SK-N-SH treated with all-trans-retinoic acid at 6 μM for 48 hours (cell line): Measurements from ENCODE around the gene KEL.

Source experiments
- ATAC-seq: fragments of 200-7000 bp; cut with Tn5 transposase; 3 replicates; pipeline ENCODE4 v1.9.1; 2020; ENCODE audit warnings: mild to moderate bottlenecking, moderate library complexity
- ARNTL ChIP-seq: fragments of 450-650 bp; formaldehyde crosslinking; IDR thresholded peaks from 2 replicates; pipeline ENCODE4 v1.5.0; 2020; ENCODE audit warnings: low read depth, mild to moderate bottlenecking, moderate library complexity, borderline replicate concordance
- CREB5 ChIP-seq: fragments of 250-450 bp; sonication (Bioruptor Pico); IDR thresholded peaks from 2 replicates; pipeline ENCODE4 v1.5.1; 2020; ENCODE audit warnings: low read depth, mild to moderate bottlenecking, moderate library complexity
- CSDC2 ChIP-seq: fragments of 250-450 bp; sonication (Bioruptor Pico); IDR thresholded peaks from 2 replicates; pipeline ENCODE4 v1.5.0; 2020; ENCODE audit warnings: mild to moderate bottlenecking, moderate library complexity
- CSRNP3 ChIP-seq: fragments of 250-450 bp; sonication (Bioruptor Pico); IDR thresholded peaks from 2 replicates; pipeline ENCODE4 v1.5.1; 2021; ENCODE audit warnings: mild to moderate bottlenecking, moderate library complexity
- ESRRG ChIP-seq: fragments of 250-450 bp; sonication (Bioruptor Pico); IDR thresholded peaks from 2 replicates; pipeline ENCODE4 v1.6.1; 2021; ENCODE audit warnings: mild to moderate bottlenecking
- GLIS3 ChIP-seq: fragments of 250-450 bp; sonication (Bioruptor Pico); IDR thresholded peaks from 2 replicates; pipeline ENCODE4 v1.5.0; 2020; ENCODE audit warnings: mild to moderate bottlenecking, moderate library complexity
- ISL1 ChIP-seq: fragments of 250-450 bp; sonication (Bioruptor Pico); IDR thresholded peaks from 2 replicates; pipeline ENCODE4 v2.1.2; 2022; ENCODE audit warnings: mild to moderate bottlenecking, moderate library complexity
- OSR1 ChIP-seq: fragments of 250-450 bp; sonication (Bioruptor Pico); IDR thresholded peaks from 2 replicates; pipeline ENCODE4 v1.8.0; 2022; ENCODE audit warnings: moderate library complexity, mild to moderate bottlenecking, inconsistent platforms
- PATZ1 ChIP-seq: fragments of 250-450 bp; sonication (Bioruptor Pico); IDR thresholded peaks from 2 replicates; pipeline ENCODE4 v1.8.0; 2020; ENCODE audit warnings: mild to moderate bottlenecking, moderate library complexity, borderline replicate concordance
- POU6F1 ChIP-seq: fragments of 250-450 bp; sonication (Bioruptor Pico); IDR thresholded peaks from 2 replicates; pipeline ENCODE4 v1.8.0; 2021; ENCODE audit warnings: low read depth, mild to moderate bottlenecking, moderate library complexity, borderline replicate concordance
- PPARA ChIP-seq: fragments of 250-450 bp; sonication (Bioruptor Pico); IDR thresholded peaks from 2 replicates; pipeline ENCODE4 v1.5.0; 2020; ENCODE audit warnings: mild to moderate bottlenecking, borderline replicate concordance
- RARB ChIP-seq: fragments of 250-450 bp; sonication (Bioruptor Pico); IDR thresholded peaks from 2 replicates; pipeline ENCODE4 v1.8.0; 2021; ENCODE audit warnings: mild to moderate bottlenecking, moderate library complexity
- SNAI2 ChIP-seq: fragments of 250-450 bp; sonication (Bioruptor Pico); IDR thresholded peaks from 2 replicates; pipeline ENCODE4 v1.5.0; 2020; ENCODE audit warnings: mild to moderate bottlenecking, moderate library complexity
- TCF4 ChIP-seq: fragments of 250-450 bp; sonication (Bioruptor Pico); IDR thresholded peaks from 2 replicates; pipeline ENCODE4 v1.8.0; 2021; ENCODE audit warnings: mild to moderate bottlenecking, moderate library complexity, borderline replicate concordance
- TOX ChIP-seq: fragments of 250-450 bp; sonication (Bioruptor Pico); IDR thresholded peaks from 2 replicates; pipeline ENCODE4 v1.8.0; 2021; ENCODE audit warnings: mild to moderate bottlenecking, moderate library complexity, borderline replicate concordance
- TSHZ2 ChIP-seq: fragments of 250-450 bp; sonication (Bioruptor Pico); IDR thresholded peaks from 2 replicates; pipeline ENCODE4 v1.5.0; 2020; ENCODE audit warnings: mild to moderate bottlenecking, moderate library complexity
- ZC3H10 ChIP-seq: fragments of 250-450 bp; sonication (Bioruptor Pico); IDR thresholded peaks from 2 replicates; pipeline ENCODE4 v1.5.1; 2021; ENCODE audit warnings: mild to moderate bottlenecking, moderate library complexity
- ZFP3 ChIP-seq: fragments of 250-450 bp; sonication (Bioruptor Pico); IDR thresholded peaks from 2 replicates; pipeline ENCODE4 v1.5.0; 2020; ENCODE audit warnings: mild to moderate bottlenecking, moderate library complexity
- ZFP30 ChIP-seq: fragments of 450-650 bp; formaldehyde crosslinking; IDR thresholded peaks from 2 replicates; pipeline ENCODE4 v1.5.0; 2022; ENCODE audit warnings: mild to moderate bottlenecking, moderate library complexity
- ZNF70 ChIP-seq: fragments of 450-650 bp; formaldehyde crosslinking; IDR thresholded peaks from 2 replicates; pipeline ENCODE4 v1.5.0; 2020; ENCODE audit warnings: mild to moderate bottlenecking, moderate library complexity
- ZNF8 ChIP-seq: fragments of 450-650 bp; formaldehyde crosslinking; IDR thresholded peaks from 2 replicates; pipeline ENCODE4 v1.5.0; 2020; ENCODE audit warnings: mild to moderate bottlenecking, moderate library complexity

KEL gene

GRCh38 chr7:142950235-142950634 lies 11.9 kb downstream of the KEL start (continued):
- TF ChIP-seq CREB5 (CRISPR knock-in tag): no peak
- no peak for TF ChIP-seq TSHZ2
- TF ChIP-seq ZC3H10 (CRISPR knock-in tag): no peak

GRCh38 chr7:142948603-142949002 lies 13.6 kb downstream of the KEL start:
- ATAC-seq: no peak
- TF ChIP-seq OSR1 (CRISPR knock-in tag): no peak
- TF ChIP-seq ZNF70: no peak
- no peak for TF ChIP-seq CREB5 (CRISPR knock-in tag)
- TF ChIP-seq GLIS3 (CRISPR knock-in tag): no peak
- no peak for TF ChIP-seq TOX
- no peak for TF ChIP-seq ZFP30 (CRISPR knock-in tag)
- no peak for TF ChIP-seq CSRNP3

- TF ChIP-seq PPARA (CRISPR knock-in tag): no peak
- no peak for TF ChIP-seq OSR1 (CRISPR knock-in tag)
- TF ChIP-seq ZC3H10 (CRISPR knock-in tag): no peak
- TF ChIP-seq TCF4: no peak
- TF ChIP-seq CSRNP3: no peak
- no peak for TF ChIP-seq ISL1
- TF ChIP-seq ARNTL (CRISPR knock-in tag): no peak
- TF ChIP-seq SNAI2 (CRISPR knock-in tag): no peak
- no peak for TF ChIP-seq GLIS3 (CRISPR knock-in tag)
- no peak for TF ChIP-seq ZNF8
- no peak for TF ChIP-seq RARB (CRISPR knock-in tag)
- no peak for TF ChIP-seq TSHZ2
- TF ChIP-seq CSDC2 (CRISPR knock-in tag): no peak
- TF ChIP-seq POU6F1: no peak
- TF ChIP-seq CREB5 (CRISPR knock-in tag): no peak
- no peak for TF ChIP-seq PATZ1 (CRISPR knock-in tag)
- TF ChIP-seq ZNF70: no peak
- no peak for TF ChIP-seq ZFP30 (CRISPR knock-in tag)
- no peak for TF ChIP-seq ESRRG
- no peak for TF ChIP-seq ZFP3
- TF ChIP-seq, all 23 proteins: peak for 0
- ATAC-seq: no peak
Measured at GRCh38 chr7:142945001-142945400, 17.2 kb downstream of the KEL start.
